ENCODE data around the gene AEBP1.
"Not testable (repeated sequence)": the region's sequence is repeated elsewhere in the genome, so short reads cannot be mapped to it uniquely, and the experiment has no call there.

AEBP1 gene

GRCh38 chr7:44120395-44120794 is 16.2 kb downstream of the AEBP1 start:
- DNase-seq (ENCODE audit: extremely low read depth, low read depth): no peak
- no peak for TF ChIP-seq CTCF (IDR thresholded peaks at IDR 0.05; ENCODE audit: low read depth, low read length)

GRCh38 chr7:44121761-44122420 is 17.7 kb downstream of the AEBP1 start:
- TF ChIP-seq CTCF (IDR thresholded peaks at IDR 0.05; ENCODE audit: low read depth, low read length): no peak
- no peak for DNase-seq (ENCODE audit: extremely low read depth, low read depth)

- DNase-seq (ENCODE audit: extremely low read depth, low read depth): no peak
- TF ChIP-seq CTCF (IDR thresholded peaks at IDR 0.05; ENCODE audit: low read depth, low read length): no peak
These were observed 18.4 kb downstream of the AEBP1 start for GRCh38 chr7:44122529-44122928.

- TF ChIP-seq CTCF (IDR thresholded peaks at IDR 0.05; ENCODE audit: low read depth, low read length): no peak
These were observed 19.3 kb downstream of the AEBP1 start, which contains the start of gene POLD2 for GRCh38 chr7:44123190-44124003. POLD2 (minus strand) TSS chr7:44123548; CDS start chr7:44122053, 1,495 bp downstream.

GRCh38 chr7:44124822-44125202 is 20.7 kb downstream of the AEBP1 start:
- no peak for TF ChIP-seq CTCF (IDR thresholded peaks at IDR 0.05; ENCODE audit: low read depth, low read length)
- no peak for DNase-seq (ENCODE audit: extremely low read depth, low read depth)

More at GRCh38 chr7:44123190-44124003, 19.3 kb downstream of the AEBP1 start, which contains the start of gene POLD2:
- peak; percentile 84 for DNase-seq (ENCODE audit: extremely low read depth, low read depth)

GRCh38 chr7:44126574-44126973 is 22.4 kb downstream of the AEBP1 start:
- not testable (repeated sequence) for DNase-seq (ENCODE audit: extremely low read depth, low read depth)

- no peak for TF ChIP-seq CTCF (IDR thresholded peaks at IDR 0.05; ENCODE audit: low read depth, low read length)
These were observed 23.0 kb downstream of the AEBP1 start for GRCh38 chr7:44127161-44127560.

More at GRCh38 chr7:44127161-44127560, 23.0 kb downstream of the AEBP1 start:
- DNase-seq (ENCODE audit: extremely low read depth, low read depth): no peak

Measured in AG09319 (cell line).